Activated CD8-positive, alpha-beta memory T cell treated with anti-CD3 and anti-CD28 coated beads for 36 hours (primary cell): Measurements from ENCODE around the gene SEC14L1. TPM values are rescaled to one million over a fixed set of nuclear protein-coding genes. Genes with fewer than 3 reads are reported as not detected.
"Not testable (repeated sequence)": the region's sequence is repeated elsewhere in the genome, so short reads cannot be mapped to it uniquely, and the experiment has no call there.

Experiments used
- CTCF ChIA-PET: fragments of 350-600 bp; sonication (Branson Sonifier 250); formaldehyde crosslinking; loops from one replicate; lab custom pipeline; 2021; ENCODE audit warnings: antibody characterized with exemption; lab: Charles Lee
- POLR2A ChIA-PET: fragments of 350-600 bp; sonication (Branson Sonifier 250); formaldehyde crosslinking; loops from one replicate; lab custom pipeline; 2021; ENCODE audit warnings: antibody characterized with exemption; lab: Charles Lee
- total RNA-seq, 2 experiments: library from RNA; stranded (reverse); gene quantifications; one replicate each; pipeline ENCODE4 v1.2.3, GENCODE V29; 2021

The SEC14L1 gene
- total RNA-seq, 2 experiments from 2014 or later = 66.1 to 73.4 TPM

DNA sequence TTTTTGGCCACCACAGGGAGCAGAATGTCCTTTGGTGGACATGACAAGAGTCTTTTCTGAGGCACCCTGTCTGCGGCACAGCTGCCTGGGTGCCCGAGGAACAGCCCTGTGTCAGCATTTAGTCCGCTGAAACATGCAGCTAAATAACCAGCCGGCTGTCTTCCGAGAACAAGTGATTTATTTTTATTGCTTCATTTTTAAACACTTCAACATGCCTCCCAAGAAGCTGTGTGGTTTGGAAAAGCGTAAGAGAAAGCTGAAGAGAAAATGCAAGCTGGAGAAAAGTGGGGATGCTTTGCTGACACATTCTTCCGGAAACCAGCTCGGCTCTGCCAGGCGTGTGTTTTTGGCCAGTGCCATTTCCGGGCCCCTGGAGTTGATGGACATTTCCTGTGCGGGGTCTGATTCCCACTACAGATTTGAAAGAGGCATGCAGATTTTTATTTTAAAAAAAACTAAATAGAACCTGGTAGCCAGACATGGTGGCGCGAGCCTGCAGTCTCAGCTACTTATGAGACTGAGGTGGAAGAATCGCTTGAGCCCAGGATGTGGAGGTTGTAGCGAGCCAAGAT lies 94.7 kb downstream of the SEC14L1 start:
- ChIA-PET POLR2A (interaction anchor here (0.6 kb wide), 1 partner anchor 164 kb away, joined by 6 read pairs; no protein-coding TSS in a partner anchor), CTCF (no interaction called here)

GRCh38 chr17:77237232-77238008 lies 96.7 kb downstream of the SEC14L1 start:
- ChIA-PET POLR2A (no interaction called here), CTCF (interaction anchor here (1.6 kb wide), 1 partner anchor 152 kb away, joined by 4 read pairs; no protein-coding TSS in a partner anchor)

GRCh38 chr17:77240976-77241375 lies 100.2 kb downstream of the SEC14L1 start:
- CTCF ChIA-PET = interaction anchor here (1.1 kb wide), 1 partner anchor 153 kb away, joined by 3 read pairs; no protein-coding TSS in a partner anchor

GRCh38 chr17:77242118-77242851 lies 101.5 kb downstream of the SEC14L1 start:
- POLR2A ChIA-PET = no interaction called here
- CTCF ChIA-PET = interaction anchor here (1.1 to 1.8 kb wide), 2 partner anchors 154 to 156 kb away, joined by 3 to 6 read pairs; no protein-coding TSS in a partner anchor

More at GRCh38 chr17:77240976-77241375, 100.2 kb downstream of the SEC14L1 start:
- POLR2A ChIA-PET = no interaction called here

- CTCF ChIA-PET = interaction anchor here (0.6 to 1.0 kb wide), 2 partner anchors 157 to 1337 kb away, joined by 3 read pairs; no protein-coding TSS in a partner anchor
- POLR2A ChIA-PET = no interaction called here
Observed at GRCh38 chr17:77245162-77245926, 104.6 kb downstream of the SEC14L1 start.

- POLR2A ChIA-PET = no interaction called here
- CTCF ChIA-PET = no interaction called here
Observed at GRCh38 chr17:77246110-77247047, 105.6 kb downstream of the SEC14L1 start.

- POLR2A ChIA-PET = no interaction called here
- CTCF ChIA-PET = interaction anchor here (1.0 to 1.7 kb wide), 3 partner anchors 9 to 160 kb away, joined by 3 to 11 read pairs (median 4); no protein-coding TSS in a partner anchor
Observed at GRCh38 chr17:77247048-77247541, 106.3 kb downstream of the SEC14L1 start.

DNA sequence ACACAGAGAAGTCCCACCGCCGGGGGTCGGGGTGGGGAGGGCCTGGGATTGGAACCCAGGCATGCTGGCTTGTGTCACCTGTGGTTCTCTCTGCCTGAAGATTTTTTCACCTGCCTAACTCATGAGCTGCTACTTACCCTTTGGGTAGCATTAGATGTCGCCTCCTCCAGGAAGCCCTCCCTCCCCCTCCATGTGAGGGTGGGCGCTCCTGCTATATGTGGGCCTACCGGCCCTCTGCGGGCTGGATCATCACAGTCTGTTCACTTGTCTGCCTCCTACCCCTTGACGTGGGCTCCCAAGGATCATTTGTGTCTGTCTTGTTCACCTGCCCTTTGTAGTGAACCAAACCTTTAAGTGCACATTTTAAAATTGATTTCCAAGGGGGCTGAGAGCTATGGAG lies 106.8 kb downstream of the SEC14L1 start:
- CTCF ChIA-PET = interaction anchor here (1.0 to 1.7 kb wide), 5 partner anchors 9 to 167 kb away, joined by 3 to 11 read pairs (median 4); no protein-coding TSS in a partner anchor
- POLR2A ChIA-PET = no interaction called here

DNA sequence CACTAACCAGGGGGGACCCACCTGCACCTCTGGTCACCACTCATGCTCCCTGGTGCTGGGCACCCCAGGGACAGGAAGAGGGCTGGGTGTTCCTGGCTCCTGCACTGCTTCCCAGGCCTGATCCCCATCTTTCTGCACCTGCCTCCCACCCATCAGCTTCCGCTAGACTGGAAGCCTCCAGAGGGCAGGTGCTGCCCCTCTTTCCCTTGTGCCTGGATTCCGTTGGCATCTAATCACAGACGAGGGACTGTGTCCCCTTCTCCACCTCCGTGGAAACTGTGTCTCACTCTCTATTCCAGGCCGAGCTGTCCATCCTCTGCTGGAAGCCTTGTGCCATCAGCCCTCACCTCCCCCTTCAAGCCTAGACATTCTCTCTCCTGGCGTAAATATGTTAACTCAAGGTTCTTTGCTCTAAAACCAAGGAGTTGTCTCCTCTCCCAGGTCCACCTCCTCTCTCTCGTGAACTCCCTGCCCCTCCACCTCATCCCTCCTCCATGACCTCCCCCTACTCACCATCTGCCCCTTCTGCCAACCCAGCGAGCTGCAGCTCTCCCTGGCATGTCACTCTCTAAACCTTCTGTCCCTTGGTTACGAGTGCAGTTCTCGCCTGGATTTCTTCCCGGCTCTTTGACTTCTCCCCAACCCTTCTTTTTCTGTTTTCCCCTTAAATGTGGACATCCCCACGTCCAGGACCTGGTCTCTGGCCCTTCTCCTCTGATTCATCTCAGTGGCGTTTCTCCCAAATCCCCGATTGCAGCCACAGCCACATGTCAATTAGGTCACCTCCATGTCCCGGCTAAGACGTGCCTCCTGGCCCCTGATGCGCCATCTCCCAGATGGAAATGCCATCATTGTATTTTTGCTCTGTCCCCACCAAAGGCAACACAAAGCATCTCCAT lies 107.7 kb downstream of the SEC14L1 start:
- ChIA-PET CTCF (interaction anchor here (1.1 to 1.7 kb wide), 4 partner anchors 8 to 167 kb away, joined by 3 to 11 read pairs (median 6); no protein-coding TSS in a partner anchor), POLR2A (no interaction called here)

- ChIA-PET CTCF (interaction anchor here (0.6 kb wide), 1 partner anchor 120 kb away, joined by 5 read pairs; no protein-coding TSS in a partner anchor), POLR2A (no interaction called here)
Observed at GRCh38 chr17:77251622-77252183, 110.9 kb downstream of the SEC14L1 start.

- CTCF ChIA-PET, POLR2A ChIA-PET: not testable (repeated sequence)
Observed at GRCh38 chr17:77252306-77252705, 111.5 kb downstream of the SEC14L1 start.

DNA sequence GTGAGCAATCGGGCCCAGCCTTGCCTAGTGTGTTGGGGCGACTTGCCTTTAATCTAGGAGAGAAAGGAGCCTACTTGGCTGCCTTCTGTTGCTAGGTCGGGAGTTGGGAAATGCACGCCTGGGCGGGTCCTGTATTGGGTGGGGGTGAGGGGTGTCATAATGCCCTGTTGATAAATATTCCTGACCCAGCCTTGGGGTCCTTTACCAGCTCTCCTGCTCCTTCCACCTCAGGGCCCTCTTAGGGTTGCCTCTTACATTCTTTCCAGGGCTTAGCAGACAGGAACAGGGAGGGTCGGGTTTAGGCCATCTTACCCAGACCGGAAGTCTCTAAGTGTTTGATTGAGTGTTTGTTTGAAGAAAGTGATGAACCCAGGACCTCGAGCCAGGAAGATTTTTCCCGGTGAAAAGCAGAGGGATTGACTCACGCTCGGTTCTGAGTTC lies 112.9 kb downstream of the SEC14L1 start:
- ChIA-PET CTCF (interaction anchor here (1.1 kb wide), 1 partner anchor 146 kb away, joined by 3 read pairs; no protein-coding TSS in a partner anchor), POLR2A (no interaction called here)

DNA sequence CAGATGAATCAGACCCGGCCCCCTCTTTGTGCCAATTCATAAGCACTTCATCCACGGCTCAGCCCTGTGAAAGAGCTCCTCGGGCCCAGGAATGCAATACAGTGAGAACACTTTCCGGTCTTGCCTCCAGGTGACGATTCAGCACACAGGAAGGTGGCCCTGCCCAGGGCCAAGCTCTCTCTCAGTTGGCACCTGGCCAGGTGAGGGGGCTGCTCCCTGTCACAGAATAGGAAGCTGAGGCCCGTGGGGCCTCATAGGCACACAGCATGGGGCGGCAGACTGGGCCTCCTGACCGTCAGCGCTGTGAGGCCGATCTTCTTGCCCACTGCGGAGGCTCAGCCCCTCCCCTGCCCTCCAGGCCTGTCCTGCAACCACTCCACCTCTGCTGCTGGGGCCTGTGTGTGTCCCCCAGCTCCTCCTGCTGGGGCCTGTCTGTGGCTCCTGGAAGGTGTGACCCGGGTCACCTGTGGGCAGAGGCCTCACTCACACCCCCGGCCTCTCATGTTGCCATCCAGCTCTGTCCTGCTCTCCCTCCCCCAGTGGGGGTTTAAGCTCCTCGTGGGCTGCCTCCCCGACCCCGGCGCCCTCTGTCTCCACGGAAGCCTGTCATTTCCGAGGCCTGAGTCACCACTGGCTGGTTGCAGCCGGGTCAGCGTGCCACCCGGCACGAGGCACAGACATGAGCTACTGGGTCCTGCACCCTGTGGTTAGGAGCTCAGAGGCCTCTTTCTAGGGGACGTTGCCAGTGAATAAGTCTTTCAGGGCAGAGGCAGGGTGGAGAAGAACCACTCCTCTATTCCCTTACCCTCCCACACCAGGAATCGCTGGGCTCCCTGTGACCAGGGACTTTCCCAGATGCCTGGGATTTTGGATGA lies 114.4 kb downstream of the SEC14L1 start:
- ChIA-PET CTCF (interaction anchor here (1.6 kb wide), 1 partner anchor 199 kb away, joined by 3 read pairs; no protein-coding TSS in a partner anchor), POLR2A (no interaction called here)

DNA sequence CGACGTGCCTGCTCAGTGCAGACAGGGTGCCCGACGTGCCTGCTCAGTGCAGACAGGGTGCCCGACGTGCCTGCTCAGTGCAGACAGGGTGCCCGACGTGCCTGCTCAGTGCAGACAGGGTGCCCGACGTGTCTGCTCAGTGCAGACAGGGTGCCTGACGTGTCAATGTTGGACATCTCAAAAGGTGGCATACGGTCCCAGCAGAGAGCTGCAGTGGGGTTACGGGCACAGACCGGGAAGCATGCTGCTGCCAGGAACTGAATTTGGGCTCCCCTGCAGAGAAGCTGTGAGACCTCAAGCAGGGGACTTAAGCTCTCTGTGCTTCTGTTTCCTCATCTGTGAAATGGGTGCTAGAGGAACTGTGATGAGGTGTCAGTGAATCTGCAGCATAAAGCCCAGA lies 115.2 kb downstream of the SEC14L1 start:
- CTCF ChIA-PET = interaction anchor here (1.0 kb wide), 1 partner anchor 8 kb away, joined by 4 read pairs; no protein-coding TSS in a partner anchor
- POLR2A ChIA-PET = not testable (repeated sequence)

DNA sequence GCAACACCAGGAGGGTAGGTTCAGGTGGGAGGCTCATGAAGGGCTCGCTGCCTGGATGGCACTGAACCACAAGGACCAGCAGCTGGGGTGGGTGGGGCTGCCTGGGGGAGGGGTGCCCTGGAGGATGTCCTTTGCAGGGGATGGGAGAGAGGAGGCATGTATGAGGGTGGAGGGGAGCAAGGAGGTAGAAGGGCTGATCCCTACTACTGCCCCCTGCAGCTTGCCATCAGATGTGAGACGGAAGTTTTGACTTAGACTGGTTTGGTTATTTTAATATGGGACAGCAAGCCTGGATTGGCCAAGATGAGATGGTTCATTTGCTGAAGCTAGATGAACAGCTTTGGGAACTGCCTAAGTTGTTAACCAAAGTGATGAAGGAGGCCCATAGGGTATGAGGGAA lies 115.9 kb downstream of the SEC14L1 start:
- ChIA-PET CTCF (interaction anchor here (1.0 kb wide), 1 partner anchor 9 kb away, joined by 4 read pairs; no protein-coding TSS in a partner anchor), POLR2A (no interaction called here)
